ENCODE results near the gene PRR7. TPM values are rescaled to one million over a fixed set of nuclear protein-coding genes. Genes with fewer than 3 reads are reported as not detected.
A peak's percentile ranks its signal among the peaks of the same experiment; 100 is the strongest.

The PRR7 gene
- total and polyA plus RNA-seq, 2 of the 4 experiments (the other 2 are of a cell fraction), result 1.1 to 10.1 TPM

DNA sequence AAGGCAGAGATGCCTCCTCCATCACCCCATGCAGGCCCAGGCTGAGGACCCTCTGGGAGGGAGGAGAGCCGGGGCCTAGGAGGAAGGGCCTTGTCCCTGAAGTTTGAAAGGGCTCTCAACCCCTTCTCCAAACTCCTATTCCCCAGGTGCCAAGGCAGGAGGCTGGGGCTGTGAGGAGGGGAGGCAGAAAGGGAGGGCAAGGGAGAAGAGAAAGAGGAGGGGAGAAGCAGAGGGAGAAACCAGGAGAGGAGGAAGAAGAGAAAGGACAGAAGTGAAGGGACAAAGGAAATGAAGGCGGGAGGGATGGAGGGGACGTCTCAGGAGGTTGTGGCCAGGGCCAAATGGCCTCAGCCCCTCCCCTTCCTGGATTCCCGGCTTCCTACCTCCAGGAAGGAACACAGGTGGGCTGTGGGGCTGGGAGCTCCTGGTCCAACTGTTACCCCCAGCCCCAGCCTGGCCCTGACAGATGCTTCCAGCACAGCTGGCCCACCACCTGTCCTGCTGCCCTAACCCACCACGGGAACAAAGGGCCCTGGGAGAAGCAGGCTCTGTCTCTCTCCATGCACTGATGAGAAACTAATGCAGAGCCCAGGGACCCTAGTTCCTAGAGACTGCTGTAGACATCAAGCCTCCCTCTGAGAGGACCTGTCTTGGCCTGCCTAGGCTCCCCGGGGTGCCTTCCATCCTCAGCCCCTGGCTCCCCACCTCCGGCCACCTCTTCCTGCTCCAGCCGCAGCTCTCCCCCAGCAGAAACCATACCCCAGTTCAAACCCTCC is 23.3 kb downstream of the PRR7 start:
- Histone ChIP-seq H4K8ac (ENCODE audit: low read depth in 2 of 2, low read length in 2 of 2) (no peak overlapping the region), H4K20me1 (ENCODE audit: insufficient read depth, low read length) (peaks cover 70% of the 10 kb centered on the region), H3K4me3 (ENCODE audit: insufficient read depth, low read depth, low read length) (no peak overlapping the region), H3K9me1 (ENCODE audit: insufficient read depth, low read length) (peaks cover 39% of the 10 kb centered on the region), H4K5ac (ENCODE audit: low read depth, low read length) (no peak overlapping the region), H3K14ac (replicated peaks; ENCODE audit: low read depth, low read length) (peak overlapping the region; percentile 45; the same call in 1 of the 2 replicates), H3K9ac (ENCODE audit: low read depth, low read length) (0 out of 2 replicates have a peak overlapping the region, but pooled peaks have one; percentile 20), H3K9me3 (ENCODE audit: control insufficient read depth, insufficient read depth, low read length) (no peaks in the 10 kb centered on the region), H2AFZ (replicated peaks; ENCODE audit: low read length, poor library complexity) (peak overlapping the region; percentile 41), H2BK120ac (ENCODE audit: low read depth, low read length) (no peak overlapping the region), H3K4me1 (ENCODE audit: control insufficient read depth, insufficient read depth, low read length) (peaks cover 39% of the 10 kb centered on the region), H2BK15ac (ENCODE audit: low read depth, low read length) (no peak overlapping the region), H4K91ac (ENCODE audit: insufficient read depth, low read depth, low read length) (peak overlapping the region; percentile 63), H3K18ac (ENCODE audit: low read depth, low read length) (no peak overlapping the region), H3K23ac (ENCODE audit: low read depth, low read length) (peak overlapping the region; percentile 79), H2AK9ac (replicated peaks; ENCODE audit: low read depth, low read length, poor library complexity) (peak overlapping the region; percentile 92), H2BK20ac (ENCODE audit: low read depth, low read length) (no peak overlapping the region), H3K36me3 (ENCODE audit: control insufficient read depth, insufficient read depth, low read length) (peaks cover 50% of the 10 kb centered on the region), H3K27ac (ENCODE audit: insufficient read depth, low read length) (peak overlapping the region; percentile 41), H2AK5ac (ENCODE audit: low read depth, low read length) (peak overlapping the region; percentile 74), H3K79me1 (ENCODE audit: low read depth in 1 of 2, low read length in 2 of 2) (peaks cover 27 to 74% of the 10 kb centered on the region in 2 experiments), H3K4me2 (ENCODE audit: low read depth, low read length) (peak overlapping the region; percentile 39), H3K27me3 (ENCODE audit: control insufficient read depth, insufficient read depth, low read length) (no peaks in the 10 kb centered on the region), H3K56ac (ENCODE audit: extremely low read depth, insufficient read depth, low read length) (no peak overlapping the region), H3K4ac (ENCODE audit: low read depth, low read length) (peak overlapping the region; percentile 69), H2BK5ac (ENCODE audit: low read depth, low read length, poor library complexity, severe bottlenecking) (peak overlapping the region; percentile 39)
- TF ChIP-seq CEBPB (IDR thresholded peaks at IDR 0.05; ENCODE audit: low read depth, low read length) (no peak), SMC3 (IDR thresholded peaks at IDR 0.05; ENCODE audit: low read depth, low read length) (no peak), MXI1 (IDR thresholded peaks at IDR 0.05; ENCODE audit: borderline replicate concordance, low read depth, low read length) (no peak), BHLHE40 (IDR thresholded peaks at IDR 0.05; ENCODE audit: low read depth, low read length) (no peak), MAFK (IDR thresholded peaks at IDR 0.05; ENCODE audit: low read depth, low read length) (no peak), CHD1 (IDR thresholded peaks at IDR 0.05; ENCODE audit: low read depth, low read length) (no peak), MAZ (IDR thresholded peaks at IDR 0.05; ENCODE audit: borderline replicate concordance, low read depth, low read length) (no peak)
- TF ChIP-seq, protein P1, sequence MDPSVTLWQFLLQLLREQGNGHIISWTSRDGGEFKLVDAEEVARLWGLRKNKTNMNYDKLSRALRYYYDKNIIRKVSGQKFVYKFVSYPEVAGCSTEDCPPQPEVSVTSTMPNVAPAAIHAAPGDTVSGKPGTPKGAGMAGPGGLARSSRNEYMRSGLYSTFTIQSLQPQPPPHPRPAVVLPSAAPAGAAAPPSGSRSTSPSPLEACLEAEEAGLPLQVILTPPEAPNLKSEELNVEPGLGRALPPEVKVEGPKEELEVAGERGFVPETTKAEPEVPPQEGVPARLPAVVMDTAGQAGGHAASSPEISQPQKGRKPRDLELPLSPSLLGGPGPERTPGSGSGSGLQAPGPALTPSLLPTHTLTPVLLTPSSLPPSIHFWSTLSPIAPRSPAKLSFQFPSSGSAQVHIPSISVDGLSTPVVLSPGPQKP (IDR thresholded peaks at IDR 0.05; ENCODE audit: borderline replicate concordance, low read depth, low read length), result no peak
- DNase-seq (no peak), ATAC-seq (ENCODE audit: low read depth) (no peak)
- CTCF ChIA-PET, result interaction anchor here (0.9 kb wide), 1 partner anchor 76 kb away, joined by 3 read pairs; no protein-coding TSS in a partner anchor
- intact Hi-C loops (cut with micrococcal nuclease), result no loop called here
- no TSS peak for BruUV-seq (replicated peaks)
- POLR2A ChIA-PET (ENCODE audit: unreplicated experiment), result interaction anchor here (0.5 to 1.0 kb wide), 2 partner anchors 25 to 43 kb away, joined by 3 read pairs; partner anchors contain the start of gene GRK6
- in situ Hi-C loops (cut with MboI; ENCODE audit: low sequenced_read_pairs), result no loop called here
- 100% methylated on average over 1 of the region's 8 CpGs; no CpG with 5 or more reads in 1 of the 2 experiments for WGBS, 2 experiments (ENCODE audit: extremely low coverage in 2 of 2, insufficient read length in 1 of 2)
- dilution Hi-C loops (cut with HindIII; ENCODE audit: low sequenced_read_pairs, unreplicated experiment), result no loop called here

Measured in IMR-90 (cell line).